Measurements from ENCODE around the gene PPP1R15B. TPM values are rescaled to one million over a fixed set of nuclear protein-coding genes. Genes with fewer than 3 reads are reported as not detected.

PPP1R15B gene
- total RNA-seq, 1 donor from 2014 or later = 41.0 TPM

DNA sequence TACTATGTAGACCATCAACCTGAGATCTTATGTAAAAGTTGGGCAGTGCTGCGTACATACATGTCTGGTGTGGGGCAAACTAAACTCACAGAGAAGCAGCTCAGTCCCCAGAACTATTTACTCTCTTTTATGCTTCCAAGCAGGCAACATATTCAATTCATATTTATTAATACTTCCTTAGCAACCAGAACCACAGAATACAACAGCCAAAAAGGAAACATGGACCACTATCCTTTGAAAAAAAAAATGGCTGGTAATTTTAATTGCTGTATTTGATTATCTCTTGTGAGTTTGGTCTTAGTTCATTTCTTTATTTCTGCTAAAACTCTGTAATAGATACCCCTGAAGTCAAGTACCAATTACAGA is 1.5 kb upstream of the PPP1R15B start:
- TF ChIP-seq, protein P1, sequence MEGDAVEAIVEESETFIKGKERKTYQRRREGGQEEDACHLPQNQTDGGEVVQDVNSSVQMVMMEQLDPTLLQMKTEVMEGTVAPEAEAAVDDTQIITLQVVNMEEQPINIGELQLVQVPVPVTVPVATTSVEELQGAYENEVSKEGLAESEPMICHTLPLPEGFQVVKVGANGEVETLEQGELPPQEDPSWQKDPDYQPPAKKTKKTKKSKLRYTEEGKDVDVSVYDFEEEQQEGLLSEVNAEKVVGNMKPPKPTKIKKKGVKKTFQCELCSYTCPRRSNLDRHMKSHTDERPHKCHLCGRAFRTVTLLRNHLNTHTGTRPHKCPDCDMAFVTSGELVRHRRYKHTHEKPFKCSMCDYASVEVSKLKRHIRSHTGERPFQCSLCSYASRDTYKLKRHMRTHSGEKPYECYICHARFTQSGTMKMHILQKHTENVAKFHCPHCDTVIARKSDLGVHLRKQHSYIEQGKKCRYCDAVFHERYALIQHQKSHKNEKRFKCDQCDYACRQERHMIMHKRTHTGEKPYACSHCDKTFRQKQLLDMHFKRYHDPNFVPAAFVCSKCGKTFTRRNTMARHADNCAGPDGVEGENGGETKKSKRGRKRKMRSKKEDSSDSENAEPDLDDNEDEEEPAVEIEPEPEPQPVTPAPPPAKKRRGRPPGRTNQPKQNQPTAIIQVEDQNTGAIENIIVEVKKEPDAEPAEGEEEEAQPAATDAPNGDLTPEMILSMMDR (IDR thresholded peaks at IDR 0.05) = no peak
- Mint-ChIP-seq H3K36me3 (ENCODE audit: low read depth) (no peaks in the 10 kb centered on the region), H3K4me1 (ENCODE audit: low read depth) (peaks cover 28% of the 10 kb centered on the region), H3K27ac (ENCODE audit: unreplicated experiment) (peak overlapping the region; percentile 100), H3K9me3 (ENCODE audit: low read depth) (no peaks in the 10 kb centered on the region), H3K4me3 (ENCODE audit: unreplicated experiment) (peak overlapping the region; percentile 14), H3K27me3 (ENCODE audit: low read depth) (no peaks in the 10 kb centered on the region)
- DNase-seq (ENCODE audit: low spot score) = no peak

DNA sequence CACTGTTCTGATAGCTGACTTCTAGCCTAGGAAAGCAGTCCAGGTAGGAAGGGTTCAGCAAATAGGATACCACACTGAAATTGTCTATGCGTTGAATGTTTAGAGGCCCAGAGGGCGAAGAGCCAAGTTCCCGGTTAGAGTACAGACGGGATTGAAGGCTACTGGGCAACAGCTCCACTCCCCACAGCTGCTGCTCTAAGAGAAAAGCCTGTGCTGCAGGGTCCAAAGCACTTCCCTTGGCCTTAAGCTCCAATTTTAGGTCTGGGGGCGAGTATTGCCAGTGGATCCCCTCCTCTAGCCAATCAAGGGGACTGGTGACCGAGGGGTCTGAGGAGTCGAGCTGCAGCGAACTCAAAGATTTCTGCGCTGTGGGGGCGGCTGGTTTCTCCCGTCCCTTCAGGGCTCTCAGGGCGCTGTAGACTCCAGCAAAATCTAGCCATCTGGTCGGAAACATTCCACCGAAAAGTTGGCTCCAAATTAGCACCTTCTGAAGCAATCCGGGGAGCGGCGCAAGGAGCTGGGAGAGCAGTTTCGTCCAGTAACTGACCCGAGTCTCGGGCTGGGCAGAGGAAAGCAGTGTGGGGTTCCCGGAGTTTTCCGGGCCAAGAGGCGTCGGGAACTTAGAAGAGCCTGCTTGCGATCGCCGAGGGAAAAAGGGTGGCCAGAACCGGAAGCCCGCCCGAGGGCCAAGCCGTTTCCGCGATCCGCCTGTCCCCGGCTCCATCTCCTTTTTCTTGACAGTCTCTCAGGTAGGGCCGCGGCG is 748 bp downstream of the PPP1R15B start:
- DNase-seq (ENCODE audit: low spot score) = no peak
- Mint-ChIP-seq H3K36me3 (ENCODE audit: low read depth) (peaks cover 5% of the 10 kb centered on the region), H3K4me1 (ENCODE audit: low read depth) (peaks cover 25% of the 10 kb centered on the region), H3K9me3 (ENCODE audit: low read depth) (no peaks in the 10 kb centered on the region), H3K27ac (ENCODE audit: unreplicated experiment) (peak overlapping the region; percentile 100), H3K27me3 (ENCODE audit: low read depth) (no peaks in the 10 kb centered on the region), H3K4me3 (ENCODE audit: unreplicated experiment) (peak overlapping the region; percentile 99)
- TF ChIP-seq, protein P1 (IDR thresholded peaks at IDR 0.05) = no peak

DNA sequence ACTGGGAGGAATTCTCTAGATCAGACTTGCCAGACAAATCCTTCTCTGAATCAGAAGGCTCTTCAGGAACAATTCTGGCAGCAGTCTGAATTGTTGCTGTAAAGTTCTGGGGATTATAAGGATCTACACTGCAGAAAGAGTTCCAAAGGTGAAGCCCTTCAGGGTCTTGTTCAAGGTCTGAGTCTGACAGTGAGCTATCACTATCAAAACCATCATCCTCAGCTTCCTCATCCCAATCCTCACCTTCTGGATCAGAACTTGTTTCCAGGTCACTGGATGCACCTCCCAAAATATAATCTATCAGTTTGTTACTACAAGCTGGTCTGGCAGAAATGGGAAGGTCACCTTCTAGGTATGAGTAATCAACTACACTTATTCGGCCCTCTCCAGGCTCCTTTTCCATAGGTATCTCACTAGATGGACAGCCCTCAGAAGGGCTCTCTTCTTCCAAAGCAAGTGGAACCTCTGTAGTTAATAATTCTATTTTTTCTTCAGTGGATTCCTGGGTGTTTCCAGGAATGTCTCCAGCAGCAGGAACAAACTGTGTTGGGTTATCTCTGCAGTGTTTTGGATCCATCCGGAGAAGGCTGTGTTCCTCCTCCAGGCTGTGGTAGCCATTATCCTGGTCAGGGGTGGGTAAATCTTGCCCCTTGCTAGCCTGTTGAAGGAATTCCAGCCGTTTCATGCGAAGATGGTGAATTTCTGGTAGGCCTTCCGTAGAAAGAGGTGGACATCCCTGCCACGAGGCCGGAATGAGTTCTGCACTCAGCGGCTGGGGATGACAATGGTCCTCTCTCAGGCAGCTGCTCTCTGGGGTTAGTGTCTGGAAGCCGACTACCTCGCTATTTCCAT is 1.6 kb downstream of the PPP1R15B start:
- peak overlapping the region; percentile 99 for H3K4me3 Mint-ChIP-seq (ENCODE audit: unreplicated experiment)
- no peaks in the 10 kb centered on the region for H3K9me3 Mint-ChIP-seq (ENCODE audit: low read depth)
- H3K27ac Mint-ChIP-seq (ENCODE audit: unreplicated experiment) = peak overlapping the region; percentile 100
- TF ChIP-seq, protein P1 (IDR thresholded peaks at IDR 0.05) = no peak
- H3K27me3 Mint-ChIP-seq (ENCODE audit: low read depth) = no peaks in the 10 kb centered on the region
- H3K4me1 Mint-ChIP-seq (ENCODE audit: low read depth) = peaks cover 28% of the 10 kb centered on the region
- DNase-seq (ENCODE audit: low spot score) = no peak
- peaks cover 7% of the 10 kb centered on the region for H3K36me3 Mint-ChIP-seq (ENCODE audit: low read depth)

DNA sequence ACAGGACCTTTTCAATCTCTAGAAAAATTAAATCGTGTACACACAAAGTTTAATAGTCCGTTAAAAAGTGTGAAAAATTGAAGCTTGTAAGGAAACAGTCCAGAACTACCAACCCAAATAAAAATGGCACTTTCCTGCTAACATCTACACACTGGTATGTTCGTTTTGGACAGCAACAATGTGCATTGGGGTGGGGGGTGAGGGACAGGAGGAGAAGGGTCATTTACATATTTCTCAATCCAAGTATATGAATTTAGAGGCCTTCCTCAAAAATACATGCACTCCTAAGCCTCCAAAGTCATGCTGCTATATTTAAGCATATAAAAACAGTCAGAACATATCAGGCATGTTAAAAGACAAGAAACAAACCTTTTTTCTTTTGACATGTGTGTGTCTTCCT is 2.5 kb downstream of the PPP1R15B start:
- TF ChIP-seq, protein P1 (IDR thresholded peaks at IDR 0.05) = no peak
- peak overlapping the region; percentile 100 for H3K27ac Mint-ChIP-seq (ENCODE audit: unreplicated experiment)
- no peak for DNase-seq (ENCODE audit: low spot score)
- peak overlapping the region; percentile 99 for H3K4me3 Mint-ChIP-seq (ENCODE audit: unreplicated experiment)
- peaks cover 9% of the 10 kb centered on the region for H3K36me3 Mint-ChIP-seq (ENCODE audit: low read depth)
- peaks cover 28% of the 10 kb centered on the region for H3K4me1 Mint-ChIP-seq (ENCODE audit: low read depth)
- no peaks in the 10 kb centered on the region for H3K27me3 Mint-ChIP-seq (ENCODE audit: low read depth)
- no peaks in the 10 kb centered on the region for H3K9me3 Mint-ChIP-seq (ENCODE audit: low read depth)

DNA sequence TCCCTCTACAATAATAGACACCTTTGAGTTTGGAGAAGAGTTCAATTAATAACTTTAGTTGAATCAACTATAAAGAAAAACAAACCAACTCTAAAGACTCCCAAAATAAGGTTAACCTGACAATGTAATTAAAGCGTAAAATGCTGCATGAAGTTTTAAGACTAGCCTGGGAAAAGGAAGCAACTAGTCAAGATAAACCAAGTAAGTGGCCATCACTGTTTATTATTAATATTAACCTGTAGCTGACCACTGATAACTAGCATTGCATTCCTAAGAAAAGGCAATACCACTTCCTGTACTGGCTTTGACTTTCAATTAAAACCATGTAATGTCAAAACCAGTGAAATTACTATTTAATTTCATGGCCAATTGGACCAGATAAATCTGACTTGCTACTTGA is 3.0 kb downstream of the PPP1R15B start:
- Mint-ChIP-seq H3K9me3 (ENCODE audit: low read depth) (no peaks in the 10 kb centered on the region), H3K4me3 (ENCODE audit: unreplicated experiment) (peak overlapping the region; percentile 99), H3K27me3 (ENCODE audit: low read depth) (no peaks in the 10 kb centered on the region), H3K4me1 (ENCODE audit: low read depth) (peaks cover 28% of the 10 kb centered on the region), H3K36me3 (ENCODE audit: low read depth) (peaks cover 9% of the 10 kb centered on the region), H3K27ac (ENCODE audit: unreplicated experiment) (peak overlapping the region; percentile 80)
- no peak for DNase-seq (ENCODE audit: low spot score)
- TF ChIP-seq, protein P1 (IDR thresholded peaks at IDR 0.05) = no peak
